Thoracic aorta (tissue), 2 donors: ENCODE data around the gene SPECC1L. TPM values are rescaled to one million over a fixed set of nuclear protein-coding genes. Genes with fewer than 3 reads are reported as not detected.
"Not testable (repeated sequence)": the region's sequence is repeated elsewhere in the genome, so short reads cannot be mapped to it uniquely, and the experiment has no call there.

Source experiments
- ATAC-seq: fragments of 150-250 bp; one replicate; pipeline ENCODE4 v1.8.0; 2017; ENCODE audit warnings: low read depth; ENCODE audit not compliant: insufficient number of reproducible peaks, low FRiP score
- DNase-seq: peaks from one replicate; pipeline ENCODE4 v3.0.0-alpha.2; 2020; ENCODE audit warnings: low spot score
- H3K27ac ChIP-seq, 2 donors: fragments of 200-600 bp; sonication (generic); 1 replicate in 1 of 2; 2 replicates in 1 of 2; pipeline ENCODE4 v1.5.1; 2016; ENCODE audit warnings: mild to moderate bottlenecking in 2 of 2, moderate library complexity in 2 of 2
- H3K27me3 ChIP-seq: fragments of 200-600 bp; sonication (generic); replicated peaks from 2 replicates; pipeline ENCODE4 v1.6.0; 2016; ENCODE audit warnings: mild to moderate bottlenecking; ENCODE audit not compliant: insufficient read depth
- H3K36me3 ChIP-seq: fragments of 200-600 bp; sonication (generic); one replicate; pipeline ENCODE4 v1.5.1; 2016
- H3K4me1 ChIP-seq, 2 donors: fragments of 200-600 bp; sonication (generic); 1 replicate in 1 of 2; 2 replicates in 1 of 2; pipeline versions ENCODE4 v1.5.1 to v1.6.0; 2016; ENCODE audit warnings: low read depth in 2 of 2, mild to moderate bottlenecking in 1 of 2; ENCODE audit not compliant: control insufficient read depth in 1 of 2
- H3K4me3 ChIP-seq: fragments of 200-600 bp; sonication (generic); 2 replicates; pipeline ENCODE4 v1.5.1; 2016; ENCODE audit warnings: mild to moderate bottlenecking
- H3K9me3 ChIP-seq: fragments of 200-600 bp; sonication (generic); 2 replicates; pipeline ENCODE4 v1.5.1; 2016
- total RNA-seq, 2 donors: library from RNA; depleted of rRNA; stranded (reverse); fragments of >200 nt; gene quantifications; one replicate each; pipeline versions ENCODE4 v1.1.0 to v1.2.3, GENCODE V29; 2016
- TF ChIP-seq, protein P1 (sequence below): fragments of 200-600 bp; sonication (generic); IDR thresholded peaks from one replicate; pipeline ENCODE4 v1.5.1; 2019; ENCODE audit warnings: antibody characterized with exemption

The SPECC1L gene
- total RNA-seq, 2 donors from 2014 or later: 49.4 to 50.0 TPM

GRCh38 chr22:24304062-24304675 is 33.5 kb downstream of the SPECC1L start:
- Histone ChIP-seq H3K36me3 (no peaks in the 10 kb centered on the region), H3K27me3 (no peaks in the 10 kb centered on the region), H3K9me3 (no peaks in the 10 kb centered on the region), H3K27ac (peak overlapping the region; percentile 31 to 62), H3K4me1 (peaks cover 32 to 40% of the 10 kb centered on the region in 2 donors), H3K4me3 (no peak overlapping the region)
- TF ChIP-seq, protein P1, sequence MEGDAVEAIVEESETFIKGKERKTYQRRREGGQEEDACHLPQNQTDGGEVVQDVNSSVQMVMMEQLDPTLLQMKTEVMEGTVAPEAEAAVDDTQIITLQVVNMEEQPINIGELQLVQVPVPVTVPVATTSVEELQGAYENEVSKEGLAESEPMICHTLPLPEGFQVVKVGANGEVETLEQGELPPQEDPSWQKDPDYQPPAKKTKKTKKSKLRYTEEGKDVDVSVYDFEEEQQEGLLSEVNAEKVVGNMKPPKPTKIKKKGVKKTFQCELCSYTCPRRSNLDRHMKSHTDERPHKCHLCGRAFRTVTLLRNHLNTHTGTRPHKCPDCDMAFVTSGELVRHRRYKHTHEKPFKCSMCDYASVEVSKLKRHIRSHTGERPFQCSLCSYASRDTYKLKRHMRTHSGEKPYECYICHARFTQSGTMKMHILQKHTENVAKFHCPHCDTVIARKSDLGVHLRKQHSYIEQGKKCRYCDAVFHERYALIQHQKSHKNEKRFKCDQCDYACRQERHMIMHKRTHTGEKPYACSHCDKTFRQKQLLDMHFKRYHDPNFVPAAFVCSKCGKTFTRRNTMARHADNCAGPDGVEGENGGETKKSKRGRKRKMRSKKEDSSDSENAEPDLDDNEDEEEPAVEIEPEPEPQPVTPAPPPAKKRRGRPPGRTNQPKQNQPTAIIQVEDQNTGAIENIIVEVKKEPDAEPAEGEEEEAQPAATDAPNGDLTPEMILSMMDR: no peak
- ATAC-seq (no peak), DNase-seq (no peak)

- ATAC-seq: no peak
- no peaks in the 10 kb centered on the region for H3K36me3 ChIP-seq
Measured at GRCh38 chr22:24305260-24305692, 34.6 kb downstream of the SPECC1L start.

GRCh38 chr22:24310969-24311368 is 40.3 kb downstream of the SPECC1L start:
- no peak overlapping the region for H3K27ac ChIP-seq
- H3K9me3 ChIP-seq: no peaks in the 10 kb centered on the region
- H3K36me3 ChIP-seq: peaks cover 25% of the 10 kb centered on the region
- H3K4me3 ChIP-seq: no peak overlapping the region
- DNase-seq (no peak), ATAC-seq (no peak)
- TF ChIP-seq, protein P1: no peak
- no peaks in the 10 kb centered on the region for H3K27me3 ChIP-seq
- H3K4me1 ChIP-seq: no peaks in the 10 kb centered on the region

More at GRCh38 chr22:24305260-24305692, 34.6 kb downstream of the SPECC1L start:
- Histone ChIP-seq H3K4me3 (no peak overlapping the region), H3K27ac (no peak overlapping the region), H3K4me1 (peaks cover 32 to 40% of the 10 kb centered on the region in 2 donors), H3K27me3 (no peaks in the 10 kb centered on the region), H3K9me3 (no peaks in the 10 kb centered on the region)
- DNase-seq: no peak
- TF ChIP-seq, protein P1: no peak

- H3K4me3 ChIP-seq: no peak overlapping the region
- ATAC-seq (no peak), DNase-seq (no peak)
- H3K4me1 ChIP-seq: no peaks in the 10 kb centered on the region
- no peaks in the 10 kb centered on the region for H3K27me3 ChIP-seq
- H3K36me3 ChIP-seq: peaks cover 32% of the 10 kb centered on the region
- no peak overlapping the region for H3K27ac ChIP-seq
- TF ChIP-seq, protein P1: no peak
- no peaks in the 10 kb centered on the region for H3K9me3 ChIP-seq
Measured at GRCh38 chr22:24315367-24315966, 44.8 kb downstream of the SPECC1L start.

DNA sequence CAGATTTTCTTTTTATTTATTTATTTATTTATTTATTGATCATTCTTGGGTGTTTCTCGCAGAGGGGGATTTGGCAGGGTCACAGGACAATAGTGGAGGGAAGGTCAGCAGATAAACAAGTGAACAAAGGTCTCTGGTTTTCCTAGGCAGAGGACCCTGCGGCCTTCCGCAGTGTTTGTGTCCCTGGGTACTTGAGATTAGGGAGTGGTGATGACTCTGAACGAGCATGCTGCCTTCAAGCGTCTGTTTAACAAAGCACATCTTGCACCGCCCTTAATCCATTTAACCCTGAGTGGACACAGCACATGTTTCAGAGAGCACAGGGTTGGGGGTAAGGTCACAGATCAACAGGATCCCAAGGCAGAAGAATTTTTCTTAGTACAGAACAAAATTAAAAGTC is 45.6 kb downstream of the SPECC1L start:
- H3K27ac ChIP-seq, H3K4me3 ChIP-seq, H3K9me3 ChIP-seq, H3K27me3 ChIP-seq, H3K4me1 ChIP-seq, ATAC-seq, DNase-seq: not testable (repeated sequence)
- H3K36me3 ChIP-seq: peaks cover 32% of the 10 kb centered on the region

- ATAC-seq, H3K4me1 ChIP-seq, H3K9me3 ChIP-seq, H3K4me3 ChIP-seq, H3K27me3 ChIP-seq, DNase-seq, H3K27ac ChIP-seq: not testable (repeated sequence)
- H3K36me3 ChIP-seq: peaks cover 42% of the 10 kb centered on the region
Measured at GRCh38 chr22:24317511-24317910, 46.9 kb downstream of the SPECC1L start.
